Medulla oblongata (tissue), 1 donor: ENCODE measurements around the gene UFSP2.
A peak's percentile ranks its signal among the peaks of the same experiment; 100 is the strongest.

Experiments
- DNase-seq: peaks from one replicate; pipeline ENCODE4 v3.0.0-alpha.2; 2015; ENCODE audit errors: extremely low spot score

Gene UFSP2

GRCh38 chr4:185425647-185426352 is at the start of gene UFSP2:
TSS of gene UFSP2 (minus strand) at chr4:185425964. CDS start at chr4:185425868, 96 bp downstream.
- DNase-seq = peak; percentile 90

GRCh38 chr4:185473247-185473646 is 47.5 kb upstream of the UFSP2 start:
- DNase-seq = no peak

- no peak for DNase-seq
Measured at GRCh38 chr4:185472103-185472542, 46.4 kb upstream of the UFSP2 start.

GRCh38 chr4:185471235-185472102 is 45.7 kb upstream of the UFSP2 start, which contains the start of gene CCDC110:
TSS of gene CCDC110 (minus strand) at chr4:185471733. CDS start at chr4:185471683, 50 bp downstream.
- DNase-seq = peak; percentile 96

GRCh38 chr4:185470501-185471195 is 44.9 kb upstream of the UFSP2 start:
- DNase-seq = peak; percentile 55

GRCh38 chr4:185469580-185470154 is 43.9 kb upstream of the UFSP2 start:
- no peak for DNase-seq

GRCh38 chr4:185468999-185469398 is 43.2 kb upstream of the UFSP2 start:
- DNase-seq = no peak

GRCh38 chr4:185467991-185468390 is 42.2 kb upstream of the UFSP2 start:
- DNase-seq = no peak

GRCh38 chr4:185467101-185467500 is 41.3 kb upstream of the UFSP2 start:
- DNase-seq = no peak

GRCh38 chr4:185465707-185466106 is 39.9 kb upstream of the UFSP2 start:
- no peak for DNase-seq

- DNase-seq = no peak
Measured at GRCh38 chr4:185464887-185465286, 39.1 kb upstream of the UFSP2 start.

- no peak for DNase-seq
Measured at GRCh38 chr4:185464183-185464582, 38.4 kb upstream of the UFSP2 start.

GRCh38 chr4:185463541-185463940 is 37.8 kb upstream of the UFSP2 start:
- no peak for DNase-seq

- no peak for DNase-seq
Measured at GRCh38 chr4:185461565-185461964, 35.8 kb upstream of the UFSP2 start.

- no peak for DNase-seq
Measured at GRCh38 chr4:185457136-185457535, 31.4 kb upstream of the UFSP2 start.

- no peak for DNase-seq
Measured at GRCh38 chr4:185456131-185456530, 30.4 kb upstream of the UFSP2 start.

GRCh38 chr4:185445209-185445608 is 19.4 kb upstream of the UFSP2 start:
- no peak for DNase-seq

GRCh38 chr4:185441479-185441878 is 15.7 kb upstream of the UFSP2 start:
- no peak for DNase-seq

- no peak for DNase-seq
Measured at GRCh38 chr4:185437809-185438208, 12.0 kb upstream of the UFSP2 start.

GRCh38 chr4:185435466-185435865 is 9.7 kb upstream of the UFSP2 start:
- no peak for DNase-seq

- no peak for DNase-seq
Measured at GRCh38 chr4:185429660-185430059, 3.9 kb upstream of the UFSP2 start.
